A549 (cell line): ENCODE data around the gene CAMTA1. TPM values are rescaled to one million over a fixed set of nuclear protein-coding genes. Genes with fewer than 3 reads are reported as not detected.

ENCODE experiments used
- ATAC-seq, 2 experiments: fragments of 200-7000 bp in 1 of 2; fragments of >200 bp in 1 of 2; cut with Nextera tagmentation in 1 of 2; cut with Tn5 transposase in 1 of 2; 3 replicates each; pipeline versions ENCODE4 v1.8.0 to v1.9.1; 2018 to 2020; ENCODE audit warnings: mild to moderate bottlenecking in 1 of 2, moderate library complexity in 1 of 2
- CTCF ChIA-PET: fragments of 300-600 bp; sonication (Branson Sonifier 250); formaldehyde crosslinking; extraction: SDS; loops from one replicate; lab custom pipeline; 2021; ENCODE audit warnings: antibody characterized with exemption, inconsistent platforms; lab: Yijun Ruan, JAX
- POLR2A ChIA-PET: fragments of 350-600 bp; formaldehyde crosslinking; extraction: SDS; loops from one replicate; lab custom pipeline; 2021; ENCODE audit warnings: antibody characterized with exemption, inconsistent platforms; lab: Yijun Ruan, JAX
- DNase-seq, 2 experiments: peaks; one replicate each; pipeline versions ENCODE4 v3.0.0 to v3.0.0-alpha.2; 2011 to 2016; ENCODE audit warnings: low read depth in 1 of 2, low spot score in 1 of 2
- FAIRE-seq: peaks from 2 replicates; lab custom pipeline; 2011; peaks lifted over from hg19 to GRCh38; lab: Jason Lieb, UNC
- H3K27ac ChIP-seq, 2 experiments: fragments of >200 bp; sonication (Bioruptor Twin); formaldehyde crosslinking; 3 replicates each; pipeline ENCODE4 v1.5.1; 2016 to 2017
- H3K4me1 ChIP-seq: fragments of >200 bp; sonication (Bioruptor Twin); formaldehyde crosslinking; 3 replicates; pipeline ENCODE4 v1.6.1; 2016
- H3K4me2 ChIP-seq: fragments of >200 bp; sonication (Bioruptor Twin); formaldehyde crosslinking; 3 replicates; pipeline ENCODE4 v1.6.1; 2016
- H3K4me3 ChIP-seq: fragments of >200 bp; sonication (Bioruptor Twin); formaldehyde crosslinking; 3 replicates; pipeline ENCODE4 v1.5.1; 2016
- H3K9me3 ChIP-seq: fragments of >200 bp; sonication (Bioruptor Twin); formaldehyde crosslinking; 3 replicates; pipeline ENCODE4 v1.6.1; 2016
- BHLHE40 ChIP-seq: IDR thresholded peaks from 2 replicates; pipeline ENCODE4 v1.6.1; 2012; ENCODE audit warnings: low read depth, low read length, inconsistent platforms
- CTCF ChIP-seq: fragments of >200 bp; sonication (Bioruptor Twin); formaldehyde crosslinking; IDR thresholded peaks from 3 replicates; pipeline ENCODE4 v1.5.1; 2016
- EHF ChIP-seq: fragments of 250-450 bp; sonication (Bioruptor Pico); IDR thresholded peaks from 2 replicates; pipeline ENCODE4 v1.5.0; 2020; ENCODE audit warnings: mild to moderate bottlenecking
- JUN ChIP-seq, 2 experiments: fragments of >200 bp; sonication (Bioruptor Twin); formaldehyde crosslinking; IDR thresholded peaks; 2 replicates in 1 of 2; 3 replicates in 1 of 2; pipeline ENCODE4 v1.6.1; 2016 to 2017
- KDM5A ChIP-seq: fragments of 200-600 bp; sonication (generic); IDR thresholded peaks from 2 replicates; pipeline ENCODE4 v1.6.1; 2016; ENCODE audit warnings: antibody characterized with exemption, mild to moderate bottlenecking
- MAZ ChIP-seq: fragments of 150-350 bp; IDR thresholded peaks from 2 replicates; pipeline ENCODE4 v1.6.1; 2014; ENCODE audit warnings: antibody characterized with exemption, low read depth, low read length, borderline replicate concordance
- POLR2A ChIP-seq: IDR thresholded peaks from 2 replicates; pipeline ENCODE4 v1.6.1; 2012; ENCODE audit warnings: mild to moderate bottlenecking, low read length
- POLR2AphosphoS2 ChIP-seq: conservative IDR thresholded peaks from 2 replicates; pipeline ENCODE4 v1.6.1; 2012; ENCODE audit warnings: low read length, improper control_type of control experiment, inconsistent platforms
- REST ChIP-seq: fragments of 200-600 bp; sonication (generic); IDR thresholded peaks from 2 replicates; pipeline ENCODE4 v1.6.1; 2016; ENCODE audit warnings: antibody characterized with exemption, mild to moderate bottlenecking, moderate library complexity
- TFCP2L1 ChIP-seq: fragments of 250-450 bp; sonication (Bioruptor Pico); IDR thresholded peaks from 2 replicates; pipeline ENCODE4 v1.5.0; 2021; ENCODE audit warnings: mild to moderate bottlenecking
- ZC3H11A ChIP-seq: fragments of 450-650 bp; IDR thresholded peaks from 2 replicates; pipeline ENCODE4 v1.6.1; 2014; ENCODE audit warnings: antibody characterized with exemption, mild to moderate bottlenecking
- WGBS: methylation state at CpG from one replicate; pipeline ENCODE4 v1.1.6; 2017; ENCODE audit errors: missing lambda C conversion rate; 5-methylcytosine and 5-hydroxymethylcytosine counted together
- polyA plus RNA-seq, 4 experiments: library from polyadenylated mRNA; depleted of rRNA in 3 of 4; stranded (reverse); fragments of >200 nt; fragmentation: RNase III in 1 of 4; extraction: RNeasy Plus Mini Kit Qiagen cat#74134 plus additional on column Dnase treatment in 1 of 4; gene quantifications; 2 replicates in 3 of 4; 3 replicates in 1 of 4; pipeline ENCODE4 v1.2.3, GENCODE V29; 2011 to 2017
- TF ChIP-seq, protein P1 (sequence below): fragments of 450-650 bp; IDR thresholded peaks from 2 replicates; pipeline ENCODE4 v1.6.1; 2014; ENCODE audit warnings: antibody characterized with exemption

CAMTA1 gene
- polyA plus RNA-seq, 2 of the 4 experiments (the other 2 are of a cell fraction), result 58.8 to 75.0 TPM

GRCh38 chr1:7643530-7643929, 858.3 kb downstream of the CAMTA1 start:
- H3K4me3 ChIP-seq, result no peak overlapping the region
- no peak for TF ChIP-seq KDM5A
- TF ChIP-seq POLR2A, result no peak
- no peak for TF ChIP-seq EHF (CRISPR knock-in tag)
- DNase-seq (no peak), ATAC-seq (no peak), FAIRE-seq (no peak)
- no peak overlapping the region for H3K4me2 ChIP-seq
- H3K9me3 ChIP-seq, result no peaks in the 10 kb centered on the region
- H3K4me1 ChIP-seq, result peaks cover 9% of the 10 kb centered on the region; the same call in 2 of the 3 replicates
- peak overlapping the region; percentile 40 to 92; a peak in 4 of 6 replicates for H3K27ac ChIP-seq
- WGBS, result 93% methylated on average over 11 of the region's 11 CpGs
- ChIA-PET POLR2A (no interaction called here), CTCF (interaction anchor here (0.7 to 6.0 kb wide), 2 partner anchors 600 to 734 kb away, joined by 3 to 46 read pairs; no protein-coding TSS in a partner anchor)

DNA sequence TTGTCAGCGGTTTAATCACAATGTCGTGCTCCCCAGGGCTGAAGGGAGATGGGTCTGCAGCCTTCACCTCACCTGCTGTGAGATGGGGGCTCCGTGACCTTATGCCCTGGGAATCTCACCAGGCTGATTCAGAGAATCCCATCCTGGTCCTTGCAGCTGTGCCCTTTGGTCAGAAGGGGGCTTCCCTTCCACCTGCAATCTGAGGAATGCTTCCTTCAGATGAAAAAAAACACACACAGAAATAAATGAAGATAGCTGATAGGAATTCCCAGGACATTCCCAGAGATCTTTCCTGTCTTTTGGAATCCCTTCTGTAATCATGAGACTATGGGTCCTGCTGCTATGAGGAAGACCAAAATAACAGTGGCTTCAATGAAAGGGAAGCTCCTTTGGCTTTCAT, 858.8 kb downstream of the CAMTA1 start:
- POLR2A ChIA-PET, result no interaction called here
- ATAC-seq (no peak), DNase-seq (no peak), FAIRE-seq (no peak)
- H3K27ac ChIP-seq, result peak overlapping the region in 1 of 2 experiments; percentile 92; a peak in 4 of 6 replicates
- WGBS, result 76% methylated on average over 3 of the region's 3 CpGs
- no peak overlapping the region for H3K4me2 ChIP-seq
- no peaks in the 10 kb centered on the region for H3K9me3 ChIP-seq
- H3K4me1 ChIP-seq, result peaks cover 9% of the 10 kb centered on the region; the same call in 2 of the 3 replicates
- H3K4me3 ChIP-seq, result no peak overlapping the region
- CTCF ChIA-PET, result interaction anchor here (0.7 to 6.0 kb wide), 3 partner anchors 11 to 734 kb away, joined by 3 to 46 read pairs (median 4); no protein-coding TSS in a partner anchor
- TF ChIP-seq CTCF, result no peak
- TF ChIP-seq, protein P1, sequence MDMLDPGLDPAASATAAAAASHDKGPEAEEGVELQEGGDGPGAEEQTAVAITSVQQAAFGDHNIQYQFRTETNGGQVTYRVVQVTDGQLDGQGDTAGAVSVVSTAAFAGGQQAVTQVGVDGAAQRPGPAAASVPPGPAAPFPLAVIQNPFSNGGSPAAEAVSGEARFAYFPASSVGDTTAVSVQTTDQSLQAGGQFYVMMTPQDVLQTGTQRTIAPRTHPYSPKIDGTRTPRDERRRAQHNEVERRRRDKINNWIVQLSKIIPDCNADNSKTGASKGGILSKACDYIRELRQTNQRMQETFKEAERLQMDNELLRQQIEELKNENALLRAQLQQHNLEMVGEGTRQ, result no peak
- no peak for TF ChIP-seq POLR2AphosphoS2

DNA sequence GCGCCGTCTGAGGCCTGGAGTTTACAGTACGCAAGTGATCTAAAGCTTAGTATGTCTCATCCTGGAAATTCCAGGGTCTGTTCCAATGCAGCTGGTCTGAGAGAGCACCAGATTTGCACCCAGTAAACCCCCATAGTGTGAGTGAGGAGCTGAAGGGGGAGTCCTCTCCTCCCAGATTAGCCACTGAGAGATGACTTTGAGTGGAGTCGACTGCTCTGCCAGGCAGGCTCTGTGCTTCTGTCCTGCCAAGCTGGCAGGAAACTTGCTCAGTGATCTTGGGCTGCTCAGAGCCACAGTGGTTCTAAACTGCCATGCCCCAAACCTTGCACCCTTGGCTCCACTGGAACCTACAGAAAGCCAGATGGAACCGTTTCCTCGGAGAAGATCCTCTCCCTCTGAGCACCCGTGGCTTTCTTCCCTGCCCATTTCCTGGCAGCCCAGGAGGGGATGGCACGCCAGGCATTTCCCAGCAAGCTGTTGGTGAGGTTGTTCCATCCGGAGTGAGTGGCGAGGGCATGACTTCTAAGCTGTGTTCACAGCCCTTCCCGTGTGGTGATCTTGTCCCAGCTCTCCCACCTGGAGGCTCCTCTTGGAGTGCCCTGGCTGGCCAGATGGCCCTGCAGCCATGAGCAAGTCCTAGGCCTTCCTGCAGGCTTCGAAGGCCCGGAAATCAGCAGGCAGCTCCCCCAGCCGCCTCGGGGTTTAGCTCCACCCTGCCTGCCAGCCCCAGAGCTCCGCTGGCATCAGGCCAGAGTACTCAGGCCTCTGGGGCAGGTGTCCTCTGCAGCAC, 859.9 kb downstream of the CAMTA1 start:
- WGBS, result 80% methylated on average over 10 of the region's 16 CpGs
- Histone ChIP-seq H3K27ac (peak overlapping the region; percentile 55 to 92; a peak in 4 of 6 replicates), H3K4me1 (peaks cover 9% of the 10 kb centered on the region; the same call in 2 of the 3 replicates), H3K9me3 (no peaks in the 10 kb centered on the region), H3K4me2 (no peak overlapping the region), H3K4me3 (no peak overlapping the region)
- DNase-seq, result no peak
- no peak for ATAC-seq
- POLR2A ChIA-PET, result no interaction called here
- no peak for FAIRE-seq
- TF ChIP-seq JUN (IDR thresholded peaks at IDR 0.05), result no peak
- TF ChIP-seq KDM5A, result no peak
- no peak for TF ChIP-seq ZC3H11A
- no peak for TF ChIP-seq REST
- TF ChIP-seq BHLHE40, result no peak
- no peak for TF ChIP-seq TFCP2L1
- TF ChIP-seq MAZ, result no peak
- CTCF ChIA-PET, result interaction anchor here (0.6 to 6.0 kb wide), 4 partner anchors 12 to 850 kb away, joined by 3 to 46 read pairs (median 4); no protein-coding TSS in a partner anchor
